ENCODE measurements around the gene IP6K3.

DNA sequence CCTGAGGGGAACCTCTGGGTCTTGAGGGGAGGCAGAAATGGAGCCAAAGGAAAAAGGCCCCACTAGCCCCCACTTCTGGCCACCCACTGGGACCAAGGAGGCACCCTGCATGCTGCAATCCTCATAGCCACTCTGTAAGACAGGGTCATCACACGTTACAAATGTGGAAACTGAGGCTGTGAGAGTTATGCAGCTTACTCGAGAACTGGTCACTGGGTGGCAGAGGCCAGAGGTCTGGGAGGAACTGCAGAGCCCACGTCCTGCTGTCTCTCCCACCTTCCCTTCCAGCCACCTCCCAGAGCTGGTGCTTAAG is 24.1 kb upstream of the IP6K3 start:
- no peak for TF ChIP-seq POLR2A (IDR thresholded peaks at IDR 0.05)
- TF ChIP-seq, protein P1, sequence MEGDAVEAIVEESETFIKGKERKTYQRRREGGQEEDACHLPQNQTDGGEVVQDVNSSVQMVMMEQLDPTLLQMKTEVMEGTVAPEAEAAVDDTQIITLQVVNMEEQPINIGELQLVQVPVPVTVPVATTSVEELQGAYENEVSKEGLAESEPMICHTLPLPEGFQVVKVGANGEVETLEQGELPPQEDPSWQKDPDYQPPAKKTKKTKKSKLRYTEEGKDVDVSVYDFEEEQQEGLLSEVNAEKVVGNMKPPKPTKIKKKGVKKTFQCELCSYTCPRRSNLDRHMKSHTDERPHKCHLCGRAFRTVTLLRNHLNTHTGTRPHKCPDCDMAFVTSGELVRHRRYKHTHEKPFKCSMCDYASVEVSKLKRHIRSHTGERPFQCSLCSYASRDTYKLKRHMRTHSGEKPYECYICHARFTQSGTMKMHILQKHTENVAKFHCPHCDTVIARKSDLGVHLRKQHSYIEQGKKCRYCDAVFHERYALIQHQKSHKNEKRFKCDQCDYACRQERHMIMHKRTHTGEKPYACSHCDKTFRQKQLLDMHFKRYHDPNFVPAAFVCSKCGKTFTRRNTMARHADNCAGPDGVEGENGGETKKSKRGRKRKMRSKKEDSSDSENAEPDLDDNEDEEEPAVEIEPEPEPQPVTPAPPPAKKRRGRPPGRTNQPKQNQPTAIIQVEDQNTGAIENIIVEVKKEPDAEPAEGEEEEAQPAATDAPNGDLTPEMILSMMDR (IDR thresholded peaks at IDR 0.05), result no peak
